Measurements from ENCODE around the gene EXOC4.

GRCh38 chr7:133923974-133924373 lies 671.1 kb downstream of the EXOC4 start:
- no peak for TF ChIP-seq CTCF (IDR thresholded peaks at IDR 0.05)
- no peak for TF ChIP-seq EP300 (IDR thresholded peaks at IDR 0.05)
- no peak for TF ChIP-seq POLR2AphosphoS5 (IDR thresholded peaks at IDR 0.05)
- no peak for TF ChIP-seq POLR2A (IDR thresholded peaks at IDR 0.05)

Data from sigmoid colon (tissue), 4 donors.